Astrocyte of the spinal cord (primary cell): Measurements from ENCODE around the gene PRPS1L1.

Experiments used
- DNase-seq: peaks from one replicate; pipeline ENCODE4 v3.0.0; 2011; ENCODE audit warnings: low read depth, low spot score
- H3K4me3 ChIP-seq: 2 replicates; pipeline ENCODE4 v1.5.1; 2011; ENCODE audit warnings: low read depth, mild to moderate bottlenecking, low read length, moderate library complexity
- CTCF ChIP-seq: IDR thresholded peaks from 2 replicates; pipeline ENCODE4 v1.5.1; 2012; ENCODE audit warnings: low read depth, mild to moderate bottlenecking, low read length, inconsistent platforms
- in situ Hi-C: cut with HindIII; loops from 2 replicates; pipeline ENCODE4 v1.10.0; 2017; ENCODE audit warnings: low sequenced_read_pairs

Gene PRPS1L1

DNA sequence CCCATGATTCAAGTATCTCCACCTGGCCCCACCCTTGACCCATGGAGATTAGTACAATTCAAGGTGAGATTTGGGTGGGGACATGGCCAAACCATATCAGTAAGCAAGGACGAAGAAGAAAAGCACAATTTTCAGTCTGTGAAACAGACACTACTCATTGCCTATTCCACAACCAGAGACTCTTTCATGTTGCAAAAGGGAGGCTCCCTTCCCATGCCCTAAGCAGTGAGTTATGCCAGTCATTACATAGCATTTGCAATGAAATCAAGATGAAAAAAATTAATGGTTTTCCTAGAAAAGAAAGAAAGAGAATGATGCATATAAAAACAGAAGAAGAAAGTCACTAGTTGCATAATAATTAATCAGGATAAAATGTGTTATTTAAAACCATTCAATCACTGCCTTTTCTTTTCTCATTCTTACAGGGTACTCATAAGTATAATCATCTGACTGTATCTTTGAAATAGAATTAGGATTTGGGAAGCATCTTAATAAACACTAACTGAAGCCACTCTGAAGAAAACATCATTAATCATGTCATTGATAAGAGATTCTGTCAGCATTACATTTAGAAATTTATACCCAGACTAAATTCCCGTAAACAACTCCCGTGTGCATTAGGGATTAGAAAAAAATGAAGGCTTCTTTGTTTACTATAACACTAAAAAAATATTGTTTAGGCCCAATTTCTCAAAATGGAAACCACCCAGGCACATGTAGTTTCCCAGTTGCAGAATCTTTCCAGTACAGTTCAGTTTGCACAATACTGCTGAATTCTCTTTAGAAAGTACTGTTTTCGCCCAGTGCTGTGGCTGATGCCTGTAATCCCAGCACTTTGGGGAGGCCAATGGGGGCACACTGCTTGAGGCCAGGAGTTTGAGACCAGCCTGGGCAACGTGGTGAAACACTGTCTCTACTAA lies 9.1 kb downstream of the PRPS1L1 start:
- no peak for TF ChIP-seq CTCF
- DNase-seq, result no peak
- H3K4me3 ChIP-seq, result no peak overlapping the region
- in situ Hi-C loops, result no loop called here

DNA sequence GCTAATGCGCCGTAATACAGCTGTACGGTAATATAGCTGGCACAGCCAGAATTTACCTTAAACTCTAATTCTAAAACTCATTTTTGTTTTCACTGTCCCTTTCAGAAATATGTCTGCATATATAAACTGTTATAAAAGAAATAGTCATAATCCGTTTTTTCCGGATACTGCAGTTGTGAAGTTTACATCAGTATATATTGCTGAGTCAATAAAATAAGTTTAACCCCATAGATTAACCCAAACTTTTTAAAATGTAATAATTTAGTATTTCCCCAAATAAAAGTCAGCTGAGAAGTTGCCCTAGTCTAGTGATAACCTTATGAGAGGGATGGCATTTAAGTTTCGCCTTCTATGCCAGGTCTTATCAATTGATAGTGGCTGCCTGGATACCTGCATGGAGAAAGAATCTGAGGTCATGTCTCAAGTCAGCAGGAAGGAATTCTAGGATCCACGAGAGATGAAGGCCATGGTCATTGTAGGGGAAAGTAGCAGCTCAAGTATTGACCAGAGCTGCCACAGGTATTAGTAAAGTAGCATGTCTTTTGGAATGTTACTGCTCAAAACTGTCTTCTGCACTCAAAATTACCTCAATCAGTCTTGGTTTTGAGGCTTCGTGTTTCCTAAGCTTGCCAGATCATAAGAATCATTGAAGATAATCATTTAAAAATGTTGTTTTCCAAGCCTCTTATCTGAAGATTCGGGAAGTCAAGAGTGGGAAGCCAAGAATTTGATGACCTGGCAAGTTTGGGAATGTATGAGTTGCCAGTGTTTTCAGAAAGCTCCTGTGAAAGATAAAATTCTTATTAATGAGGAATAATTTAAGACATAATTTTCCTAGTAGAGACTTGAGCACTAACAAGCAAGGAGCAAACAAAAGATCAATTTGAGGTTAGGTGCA lies 10.8 kb downstream of the PRPS1L1 start:
- no peak overlapping the region for H3K4me3 ChIP-seq
- no peak for DNase-seq
- TF ChIP-seq CTCF, result no peak
- in situ Hi-C loops, result no loop called here

DNA sequence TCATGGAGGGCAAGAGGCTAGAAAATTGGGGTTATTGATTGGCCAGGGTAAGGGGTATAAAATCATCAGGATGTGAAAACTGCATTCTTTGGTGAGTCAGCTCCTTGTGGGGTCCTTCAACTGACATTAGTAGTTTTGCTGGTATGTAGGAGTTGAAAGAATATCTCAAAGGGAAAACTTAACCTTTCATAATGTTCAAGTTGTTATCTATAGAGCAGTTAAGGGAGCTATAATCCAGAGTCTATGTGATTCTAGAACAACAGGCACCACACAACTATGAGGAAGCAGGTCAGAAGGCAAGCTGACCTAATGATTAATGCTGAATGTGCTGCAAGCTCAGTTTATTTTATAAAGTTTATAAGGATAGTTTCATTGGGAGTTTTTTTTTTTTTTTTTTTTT lies 13.7 kb downstream of the PRPS1L1 start:
- TF ChIP-seq CTCF, result no peak

GRCh38 chr7:18004372-18004771 lies 23.3 kb downstream of the PRPS1L1 start:
- DNase-seq, result no peak
- TF ChIP-seq CTCF, result no peak
- H3K4me3 ChIP-seq, result no peak overlapping the region
- in situ Hi-C loops, result no loop called here

More for the DNA sequence above, 13.7 kb downstream of the PRPS1L1 start:
- no peak overlapping the region for H3K4me3 ChIP-seq
- peak; percentile 51 for DNase-seq
- in situ Hi-C loops, result no loop called here

DNA sequence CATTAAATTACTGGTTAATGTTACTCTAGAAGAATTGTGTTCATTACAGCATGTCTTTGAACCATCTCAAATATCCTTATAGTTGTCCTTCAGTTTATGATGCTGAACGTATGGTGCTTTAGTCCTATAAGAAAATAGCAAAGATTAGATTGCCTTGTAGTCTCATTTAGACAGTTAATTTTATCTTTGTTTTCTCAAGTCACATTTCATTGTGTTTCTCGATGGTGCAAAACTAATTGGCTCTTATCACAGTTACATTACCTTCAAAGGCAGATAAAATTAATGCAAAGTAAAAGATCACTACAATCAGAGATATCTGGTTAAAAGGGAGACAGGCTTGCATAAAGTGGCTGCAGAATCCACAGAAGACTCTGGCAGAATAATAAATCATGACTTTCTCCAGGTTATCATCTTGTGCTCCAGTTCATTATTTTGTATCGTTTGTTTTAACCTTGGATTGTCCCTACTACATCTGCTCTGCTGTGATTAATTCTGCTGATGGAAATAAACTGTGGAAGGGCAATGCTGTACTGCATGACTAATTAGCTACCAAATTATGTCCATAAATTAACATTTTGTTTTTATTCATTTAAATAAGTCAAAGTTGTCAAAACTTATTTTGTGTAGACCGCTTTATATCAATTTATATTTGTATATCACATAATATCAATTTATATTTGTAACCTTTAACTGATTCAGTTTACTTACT lies 24.2 kb downstream of the PRPS1L1 start:
- no peak overlapping the region for H3K4me3 ChIP-seq
- in situ Hi-C loops, result no loop called here
- no peak for TF ChIP-seq CTCF
- no peak for DNase-seq

- no peak for DNase-seq
- in situ Hi-C loops, result no loop called here
- no peak overlapping the region for H3K4me3 ChIP-seq
- no peak for TF ChIP-seq CTCF
Measured at GRCh38 chr7:17998692-17999091, 29.0 kb downstream of the PRPS1L1 start.
